Left forelimb (tissue), 1 donor: Measurements from ENCODE around the gene SNRPA1.
"Not testable (repeated sequence)": the region's sequence is repeated elsewhere in the genome, so short reads cannot be mapped to it uniquely, and the experiment has no call there.

Experiments
- DNase-seq: peaks from one replicate; pipeline ENCODE4 v3.0.0-alpha.2; 2018; ENCODE audit warnings: low spot score

Gene SNRPA1

DNA sequence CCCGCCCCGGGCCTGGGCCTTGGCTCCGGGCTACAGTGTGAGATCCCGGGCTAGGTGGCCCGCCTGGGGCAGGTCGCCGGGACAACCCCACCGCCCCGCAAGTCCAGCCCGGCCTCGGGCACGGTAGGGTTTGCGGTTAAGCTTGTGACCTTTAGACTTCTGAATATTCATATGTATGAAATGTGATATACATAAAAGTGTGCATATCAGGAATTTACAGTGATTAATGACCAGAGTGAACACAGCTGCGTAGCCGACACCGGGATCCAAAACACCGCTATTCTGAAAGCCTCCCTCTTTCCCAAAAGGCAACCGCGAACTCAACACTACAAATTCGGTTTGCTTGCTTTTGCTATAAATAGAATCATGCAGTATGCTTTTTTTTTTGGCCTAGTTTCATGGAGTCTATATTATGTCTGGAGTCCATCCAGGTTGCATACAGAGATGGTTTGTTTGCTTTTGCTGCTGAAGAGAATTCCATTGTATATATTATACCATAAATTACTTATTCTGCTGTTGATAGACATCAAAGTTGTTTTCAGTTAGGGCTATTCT is 636 bp upstream of the SNRPA1 start:
- no peak for DNase-seq

- DNase-seq = no peak
Observed at GRCh38 chr15:101293122-101293521, 1.9 kb downstream of the SNRPA1 start.

DNA sequence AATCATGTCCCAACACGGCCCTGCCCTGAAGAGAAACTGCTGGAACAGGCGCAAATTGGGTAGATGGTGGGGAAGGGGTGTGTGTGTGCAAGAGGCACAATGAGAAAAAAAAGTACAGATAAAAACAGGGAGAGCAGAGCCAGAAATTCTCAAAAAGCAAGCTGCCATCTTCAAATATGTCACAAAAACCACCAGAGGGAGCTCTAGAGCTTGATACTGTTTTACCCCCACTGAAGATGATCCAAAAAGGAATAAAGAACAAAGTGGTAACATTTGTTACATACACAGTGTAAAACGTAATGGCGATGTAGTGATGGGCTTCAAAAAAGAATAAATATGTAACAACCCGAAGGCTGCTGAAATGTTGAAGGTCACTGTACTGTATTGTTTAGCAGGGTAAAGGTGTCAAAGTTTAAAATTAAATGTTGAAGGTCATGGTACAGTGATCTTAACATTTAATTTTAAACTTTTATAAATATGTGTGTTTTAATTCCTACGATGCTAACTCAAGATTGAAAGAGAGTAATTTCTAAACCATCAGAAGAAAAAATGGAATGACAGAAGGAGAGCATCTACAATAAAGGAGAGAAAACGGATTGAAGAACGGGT is 6.0 kb downstream of the SNRPA1 start:
- DNase-seq = no peak

DNA sequence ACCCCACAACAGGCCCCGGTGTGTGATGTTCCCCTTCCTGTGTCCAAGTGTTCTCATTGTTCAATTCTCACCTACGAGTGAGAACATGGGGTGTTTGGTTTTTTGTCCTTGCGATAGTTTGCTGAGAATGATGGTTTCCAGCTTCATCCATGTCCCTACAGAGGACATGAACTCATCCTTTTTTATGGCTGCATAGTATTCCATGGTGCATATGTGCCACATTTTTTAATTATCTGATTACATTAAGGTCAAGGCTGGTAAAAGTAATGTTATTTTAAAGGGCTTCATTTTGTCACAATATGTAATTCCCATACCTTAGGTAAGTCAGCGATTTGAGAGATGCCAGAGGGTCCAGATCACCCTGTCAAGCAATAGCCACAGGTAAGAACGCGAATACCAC is 7.7 kb downstream of the SNRPA1 start:
- DNase-seq = not testable (repeated sequence)

GRCh38 chr15:101286471-101287114 is 8.5 kb downstream of the SNRPA1 start:
- no peak for DNase-seq

- no peak for DNase-seq
Observed at GRCh38 chr15:101283931-101284330, 11.1 kb downstream of the SNRPA1 start.

DNA sequence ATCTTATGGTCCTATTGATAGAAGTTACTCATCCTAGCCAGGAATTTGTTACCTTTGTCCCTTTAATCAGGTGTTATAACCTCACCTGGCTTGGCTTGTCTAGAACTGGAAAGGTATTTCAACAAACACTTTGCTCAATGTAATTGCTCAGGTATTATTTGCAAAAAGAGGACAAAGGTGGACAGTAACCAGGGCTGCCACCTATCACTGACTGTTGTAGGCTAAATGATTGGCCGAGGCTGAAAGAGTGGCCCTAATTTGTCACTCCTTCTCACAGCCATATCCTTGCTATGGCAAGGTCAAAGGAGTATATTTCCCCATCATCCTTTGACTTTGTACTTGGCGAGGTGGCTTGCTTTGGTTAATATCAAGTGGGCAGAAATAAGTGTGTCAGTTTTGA is 15.0 kb downstream of the SNRPA1 start:
- no peak for DNase-seq

DNA sequence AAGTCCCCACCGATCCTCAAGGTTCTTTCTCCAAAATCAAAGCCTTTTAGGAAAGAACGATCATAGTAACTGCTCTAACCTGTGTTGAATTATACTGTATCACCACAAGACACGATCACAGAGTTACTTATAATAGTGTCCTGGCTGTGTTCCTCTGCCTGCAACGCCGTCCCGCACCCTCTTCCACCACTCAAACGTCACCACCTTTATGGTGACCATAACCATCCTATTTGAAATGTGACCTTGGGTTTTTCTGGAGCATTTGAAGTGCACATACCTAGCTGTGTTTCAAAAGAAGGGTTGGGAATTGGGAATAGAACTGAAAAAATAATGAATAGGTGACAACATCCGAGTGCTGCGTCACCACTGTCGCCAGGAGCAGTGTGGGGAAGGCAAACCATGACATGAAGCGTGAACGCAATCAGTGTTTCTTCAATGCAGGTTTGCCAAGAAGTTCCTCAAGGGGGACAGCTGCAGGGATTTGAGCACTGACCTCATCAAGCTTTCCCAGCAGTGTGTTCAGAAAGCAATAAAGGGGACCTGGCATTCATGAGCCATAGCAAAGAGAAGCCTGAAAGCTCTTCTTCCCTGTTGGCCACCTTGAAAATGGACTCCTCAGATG is 17.0 kb downstream of the SNRPA1 start:
- no peak for DNase-seq

DNA sequence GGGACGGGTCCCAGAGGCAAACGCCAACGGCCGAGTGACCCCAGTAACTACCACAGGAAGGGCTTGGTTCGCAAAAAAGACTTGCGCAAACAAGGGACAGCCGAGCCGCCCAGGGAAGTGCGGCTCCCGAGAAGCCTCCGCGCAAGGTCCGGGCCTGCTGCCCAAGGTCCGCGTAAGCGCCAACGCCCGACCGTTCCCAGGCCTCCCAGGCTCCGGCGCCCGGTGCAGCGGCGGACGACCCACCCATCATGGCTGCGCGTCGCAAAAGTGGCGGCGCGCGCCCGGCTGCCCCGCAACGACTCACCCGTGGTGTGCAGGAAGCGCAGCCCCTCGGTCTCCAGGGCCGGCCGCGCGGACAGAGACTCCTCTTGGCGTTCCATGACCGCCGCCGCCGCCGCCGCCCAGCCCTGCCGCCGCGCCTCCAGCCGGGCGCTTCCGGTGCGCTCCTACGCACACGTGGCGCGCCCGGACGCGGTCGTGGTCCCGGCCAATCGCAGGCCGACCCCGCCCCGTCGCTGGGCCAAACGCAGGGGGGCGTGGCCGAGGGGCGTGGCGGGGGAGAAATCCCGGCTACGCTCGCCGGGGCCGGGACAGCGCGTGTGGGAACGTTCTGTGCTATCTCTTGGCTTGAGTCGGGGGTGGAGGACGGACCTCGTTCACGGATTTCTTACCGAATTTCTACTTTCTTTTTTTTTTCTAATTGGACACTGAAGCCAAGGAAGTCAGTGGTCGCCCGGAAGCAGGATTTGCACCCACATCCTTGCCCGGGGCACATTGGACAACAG is 17.8 kb downstream of the SNRPA1 start, which contains the start of gene SELENOS:
Gene SELENOS, minus strand, starts transcription at position 448 of the 785 bp plus-strand sequence. Its CDS starts 68 bp downstream, at position 380.
- DNase-seq = peak; percentile 91

DNA sequence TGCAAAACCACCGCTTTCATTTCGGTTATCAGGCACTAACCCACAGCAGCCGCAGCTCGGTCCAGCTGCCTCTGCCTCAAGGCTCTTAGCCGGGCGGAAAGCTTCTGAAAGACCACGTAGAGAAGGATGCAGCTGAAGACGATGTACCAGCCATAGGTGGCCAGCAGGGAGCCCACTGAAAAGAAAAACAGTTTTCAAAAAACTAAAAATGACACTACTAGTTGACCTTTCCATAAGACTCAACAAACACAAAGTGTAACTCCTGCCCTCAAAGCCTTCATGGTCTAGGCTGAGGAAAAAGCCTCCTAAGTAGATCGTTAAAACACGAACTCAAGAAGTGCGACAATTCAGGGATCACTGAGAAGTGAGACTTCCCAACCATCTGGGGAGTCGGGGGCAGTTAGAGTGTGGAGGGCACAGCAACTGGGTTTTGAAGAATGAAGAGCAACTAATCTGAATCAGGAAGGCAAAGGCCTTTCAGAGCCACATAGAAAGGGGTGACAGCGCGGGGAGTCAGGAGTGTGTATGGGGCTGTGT is 18.5 kb downstream of the SNRPA1 start:
- DNase-seq = no peak

DNA sequence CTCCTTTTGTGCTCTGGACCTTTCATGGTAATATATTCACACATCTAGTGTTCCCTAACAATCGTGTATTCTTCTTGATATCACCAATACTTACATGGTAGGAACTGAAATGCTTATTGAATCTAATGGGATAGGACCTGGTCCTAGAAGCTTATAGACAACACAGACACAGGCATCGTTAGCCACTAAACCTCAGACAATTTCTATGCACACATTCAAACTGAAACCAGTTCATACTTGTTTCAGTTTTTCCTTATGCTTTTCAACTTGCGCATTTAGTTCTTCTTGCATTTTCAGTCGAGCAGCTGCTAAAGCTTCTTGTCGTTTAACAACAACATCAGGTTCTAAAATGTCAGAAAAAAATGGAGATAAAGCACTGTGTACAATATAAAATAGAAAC is 20.0 kb downstream of the SNRPA1 start:
- DNase-seq = no peak

- no peak for DNase-seq
Observed at GRCh38 chr15:101273534-101273933, 21.5 kb downstream of the SNRPA1 start.

DNA sequence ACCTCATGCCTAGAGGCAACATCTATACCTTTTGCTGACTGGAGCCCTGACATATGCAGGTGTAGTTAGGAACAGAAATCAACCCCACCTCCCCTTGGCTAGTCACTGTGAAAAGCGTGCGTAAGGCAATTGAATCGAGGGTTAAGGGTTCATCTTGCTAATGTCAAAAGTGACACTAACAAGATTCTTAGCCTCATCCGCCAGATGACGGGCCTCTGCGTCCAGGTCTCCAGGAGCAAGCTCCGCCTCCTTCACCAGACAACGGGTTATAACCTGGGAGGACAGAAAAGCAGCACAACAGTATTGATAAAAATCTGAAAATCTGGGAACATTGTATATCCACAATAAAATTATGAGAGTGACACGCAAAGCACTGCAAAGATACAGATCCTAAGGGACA is 22.5 kb downstream of the SNRPA1 start:
- DNase-seq = no peak

DNA sequence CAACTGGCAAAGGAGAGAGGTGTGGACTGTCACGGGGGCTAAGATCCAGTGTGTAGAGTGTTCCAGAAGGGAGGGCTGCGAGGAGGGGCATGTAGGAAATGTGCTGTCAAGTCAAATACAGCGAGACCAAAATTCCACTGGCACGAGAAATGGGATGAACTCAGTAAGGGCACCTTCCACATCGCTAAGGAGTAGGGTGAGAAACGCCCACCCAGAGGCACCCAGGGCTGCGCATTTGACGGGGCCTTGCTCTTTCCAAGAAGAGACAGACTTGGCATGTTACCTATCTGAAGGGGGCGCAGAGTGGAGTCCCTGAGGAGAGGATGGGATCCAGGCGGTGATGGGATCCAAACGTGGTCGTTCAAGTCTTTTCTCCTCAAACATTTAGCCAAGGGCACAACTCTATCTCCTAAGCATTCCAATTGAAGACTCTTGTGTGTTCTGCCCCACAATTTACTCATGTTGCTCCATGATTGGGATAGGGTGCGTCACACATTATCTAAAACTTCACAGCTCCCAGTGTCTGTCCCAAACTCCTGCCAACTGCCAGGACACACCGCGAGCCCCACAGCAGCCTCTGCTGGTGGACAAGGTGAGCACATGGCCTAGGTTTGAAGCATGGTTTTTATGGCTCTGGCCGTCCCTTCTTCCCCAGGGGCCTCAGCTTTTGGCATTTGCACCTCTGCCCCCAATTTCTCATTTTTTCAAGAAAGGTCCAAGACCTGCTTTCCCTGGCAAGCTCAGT is 25.4 kb downstream of the SNRPA1 start:
- no peak for DNase-seq

GRCh38 chr15:101267320-101268104 is 27.5 kb downstream of the SNRPA1 start:
- DNase-seq = no peak

GRCh38 chr15:101266787-101267186 is 28.3 kb downstream of the SNRPA1 start:
- peak; percentile 57 for DNase-seq

DNA sequence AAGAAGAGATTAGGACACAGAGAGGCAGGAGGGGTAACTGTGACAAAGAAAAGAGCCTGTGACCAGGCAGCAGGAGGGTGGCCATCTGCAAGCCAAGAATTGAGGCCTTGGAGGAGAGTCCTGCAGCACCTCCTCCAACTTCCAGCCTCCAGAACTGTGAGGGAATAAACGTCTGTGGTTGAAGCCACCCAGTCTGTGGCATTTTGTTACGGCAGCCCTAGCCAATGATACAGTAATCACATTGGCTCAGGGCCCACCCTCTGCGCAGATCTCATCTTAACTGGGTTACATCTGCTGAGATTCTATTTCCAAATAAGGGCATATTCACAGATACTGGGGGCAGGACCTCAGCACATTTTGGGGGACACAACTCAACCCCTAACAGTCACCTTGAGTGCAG is 29.0 kb downstream of the SNRPA1 start:
- no peak for DNase-seq

- DNase-seq = peak; percentile 23
Observed at GRCh38 chr15:101264911-101265641, 30.0 kb downstream of the SNRPA1 start.

- DNase-seq = peak; percentile 25
Observed at GRCh38 chr15:101264011-101264410, 31.0 kb downstream of the SNRPA1 start.

DNA sequence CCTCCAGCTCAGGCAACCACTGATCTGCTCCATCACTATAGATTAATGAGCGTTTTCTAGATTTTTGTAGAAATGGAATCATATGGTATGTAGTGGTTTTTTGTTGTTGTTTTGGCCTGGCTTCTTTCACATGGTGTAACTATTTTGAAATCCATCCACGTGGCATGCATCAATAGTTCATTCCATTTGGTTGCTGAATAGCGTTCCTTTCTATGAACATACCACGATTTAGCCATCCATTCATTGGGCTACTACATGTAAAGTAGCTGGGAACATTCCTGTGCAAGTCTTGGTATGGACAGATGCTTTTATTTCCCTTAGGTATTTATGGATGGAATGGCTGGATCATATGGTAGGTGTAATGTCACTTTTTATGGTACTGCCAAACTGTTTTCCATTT is 32.5 kb downstream of the SNRPA1 start:
- DNase-seq = no peak
